NCI-H1417 treated with DMSO at 0.1 percent for 48 hours (cell line): ENCODE results near the gene CYB561D2.

ENCODE experiments used
- DNase-seq: peaks from one replicate; lab custom pipeline; 2025; lab: John Stamatoyannopoulos, UW

Gene CYB561D2

GRCh38 chr3:50365842-50366220 lies 15.2 kb downstream of the CYB561D2 start:
- no peak for DNase-seq

- no peak for DNase-seq
Measured at GRCh38 chr3:50369012-50369670, 18.5 kb downstream of the CYB561D2 start.

GRCh38 chr3:50370594-50370993 lies 19.9 kb downstream of the CYB561D2 start:
- no peak for DNase-seq

- DNase-seq: no peak
Measured at GRCh38 chr3:50371133-50371685, 20.5 kb downstream of the CYB561D2 start.

- DNase-seq: no peak
Measured at GRCh38 chr3:50372349-50372748, 21.7 kb downstream of the CYB561D2 start.

- no peak for DNase-seq
Measured at GRCh38 chr3:50373146-50374051, 22.7 kb downstream of the CYB561D2 start.

GRCh38 chr3:50374363-50375257 lies 23.9 kb downstream of the CYB561D2 start:
- DNase-seq: no peak

- no peak for DNase-seq
Measured at GRCh38 chr3:50375258-50375931, 24.7 kb downstream of the CYB561D2 start.

- DNase-seq: no peak
Measured at GRCh38 chr3:50378024-50378423, 27.4 kb downstream of the CYB561D2 start.

- no peak for DNase-seq
Measured at GRCh38 chr3:50378757-50379156, 28.1 kb downstream of the CYB561D2 start.

GRCh38 chr3:50380405-50381085 lies 29.9 kb downstream of the CYB561D2 start:
- no peak for DNase-seq

- DNase-seq: peak; percentile 37
Measured at GRCh38 chr3:50381383-50381782, 30.7 kb downstream of the CYB561D2 start.

- DNase-seq: no peak
Measured at GRCh38 chr3:50382722-50383121, 32.1 kb downstream of the CYB561D2 start.

GRCh38 chr3:50383750-50384149 lies 33.1 kb downstream of the CYB561D2 start:
- no peak for DNase-seq

- DNase-seq: no peak
Measured at GRCh38 chr3:50385754-50386153, 35.1 kb downstream of the CYB561D2 start.

- DNase-seq: no peak
Measured at GRCh38 chr3:50388016-50388719, 37.5 kb downstream of the CYB561D2 start.

GRCh38 chr3:50388720-50389413 lies 38.2 kb downstream of the CYB561D2 start:
- no peak for DNase-seq

- no peak for DNase-seq
Measured at GRCh38 chr3:50389414-50389767, 38.7 kb downstream of the CYB561D2 start.

GRCh38 chr3:50390508-50391224 lies 40.0 kb downstream of the CYB561D2 start:
- DNase-seq: no peak
